NCI-H146 (cell line): ENCODE data around the gene COPB2.
"Not testable (repeated sequence)": the region's sequence is repeated elsewhere in the genome, so short reads cannot be mapped to it uniquely, and the experiment has no call there.

Experiments
- DNase-seq: peaks from one replicate; lab custom pipeline; 2025; lab: John Stamatoyannopoulos, UW

COPB2 gene

DNA sequence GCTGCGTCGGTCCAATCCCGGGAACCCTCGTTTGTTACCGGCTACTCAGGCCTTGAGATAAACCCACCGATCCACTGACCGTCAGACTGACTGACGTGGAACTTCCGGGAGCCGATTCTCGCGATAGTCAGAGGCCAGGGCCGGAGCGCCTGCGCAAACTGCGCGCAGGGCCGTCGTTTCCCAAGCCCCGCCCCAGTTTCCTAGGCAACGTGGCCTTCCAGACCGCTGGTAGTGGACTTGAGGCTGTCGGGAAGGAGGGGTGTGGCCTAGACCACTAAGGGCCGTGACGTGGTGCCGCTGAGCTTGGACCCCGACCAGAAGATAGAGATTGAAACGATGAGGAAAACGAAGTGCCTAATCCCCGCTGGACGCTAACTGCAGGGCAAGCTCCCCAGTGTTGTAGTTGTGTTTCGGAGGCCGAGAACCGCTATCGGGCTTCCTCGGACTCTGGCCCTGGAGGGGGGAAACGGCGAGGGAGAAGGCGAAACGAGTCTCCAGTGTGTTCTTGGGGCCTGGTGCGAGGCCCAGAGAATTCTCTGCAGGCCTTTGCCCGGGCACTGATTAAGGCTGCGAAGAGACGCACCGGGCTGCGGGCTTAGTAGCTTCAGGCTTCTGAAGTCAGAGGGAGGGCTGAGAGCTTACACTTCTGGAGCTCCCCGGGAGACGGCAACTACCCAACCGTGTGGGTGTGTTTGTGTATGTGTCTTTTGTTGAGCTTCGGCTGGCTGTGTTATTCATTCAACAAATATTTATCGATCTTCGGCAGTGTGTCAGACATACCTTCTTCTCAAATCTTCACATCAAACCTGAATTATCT lies at the start of gene COPB2:
COPB2 (minus strand) TSS at position 96 of the 817 bp plus-strand sequence. CDS start 97 bp downstream, outside the sequence.
- peak; percentile 100 for DNase-seq

DNA sequence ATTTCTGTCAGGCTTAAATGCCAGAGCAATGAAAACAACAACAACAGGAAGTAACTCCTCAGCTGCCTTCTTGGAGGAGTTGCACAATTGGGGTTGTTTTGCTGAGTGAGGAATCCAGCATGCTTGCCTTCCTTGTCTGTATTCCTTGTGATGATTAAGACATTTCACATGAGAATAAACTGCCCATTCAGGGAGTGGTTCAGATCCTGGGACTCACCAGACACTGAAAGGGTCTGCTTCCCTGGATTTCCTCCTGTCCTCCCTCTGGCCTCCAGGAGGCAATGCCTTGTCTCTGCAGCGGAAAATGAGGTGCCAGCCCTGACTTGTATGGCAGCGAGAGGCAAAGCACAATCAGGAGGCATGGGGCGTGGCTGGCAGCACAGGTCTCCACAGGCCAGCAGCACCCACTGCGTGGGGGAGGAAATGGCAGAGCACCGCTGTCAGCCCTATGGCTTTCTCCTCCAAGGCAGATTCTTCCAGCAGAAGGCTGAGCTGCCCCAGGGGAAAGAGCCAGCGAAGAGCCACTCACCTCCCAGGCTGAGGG lies 45.4 kb upstream of the COPB2 start:
- DNase-seq = no peak

DNA sequence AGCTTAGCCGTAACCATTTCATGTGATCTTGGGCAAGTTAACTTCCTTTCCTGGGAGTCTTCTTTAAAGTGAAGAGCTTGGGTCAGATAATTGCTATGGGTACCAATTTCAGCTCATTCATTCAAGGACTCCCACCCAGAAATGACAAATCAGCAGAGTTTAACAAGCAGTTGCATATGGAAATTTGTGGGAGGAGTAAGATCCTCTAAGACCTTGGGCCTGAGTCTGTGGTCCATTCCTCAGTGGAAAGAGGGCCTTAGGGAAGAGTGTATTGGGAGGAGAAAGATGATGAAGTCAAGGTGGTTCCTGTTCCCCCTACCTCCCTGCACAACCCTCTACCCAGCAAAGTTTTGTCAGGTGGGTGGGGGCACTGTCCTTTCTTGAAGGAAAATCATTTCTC lies 44.8 kb upstream of the COPB2 start:
- DNase-seq = no peak

DNA sequence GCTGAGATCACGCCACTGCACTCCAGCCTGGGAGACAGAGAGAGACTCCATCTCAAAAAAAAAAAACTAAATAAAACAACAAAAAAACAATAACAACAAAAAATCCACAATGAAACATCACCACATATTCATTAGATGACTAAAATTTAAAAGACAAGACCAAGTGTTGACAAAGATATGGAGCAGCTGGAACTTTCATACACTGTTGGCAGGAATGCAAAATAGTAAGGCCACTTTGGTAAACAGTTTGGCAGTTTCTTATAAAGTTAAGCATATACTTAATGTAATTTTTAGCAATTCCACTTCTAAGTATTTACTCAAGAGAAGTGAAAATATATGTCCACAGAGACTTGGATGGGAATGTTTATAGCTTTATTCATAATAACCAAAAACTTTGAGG lies 43.6 kb upstream of the COPB2 start:
- no peak for DNase-seq

DNA sequence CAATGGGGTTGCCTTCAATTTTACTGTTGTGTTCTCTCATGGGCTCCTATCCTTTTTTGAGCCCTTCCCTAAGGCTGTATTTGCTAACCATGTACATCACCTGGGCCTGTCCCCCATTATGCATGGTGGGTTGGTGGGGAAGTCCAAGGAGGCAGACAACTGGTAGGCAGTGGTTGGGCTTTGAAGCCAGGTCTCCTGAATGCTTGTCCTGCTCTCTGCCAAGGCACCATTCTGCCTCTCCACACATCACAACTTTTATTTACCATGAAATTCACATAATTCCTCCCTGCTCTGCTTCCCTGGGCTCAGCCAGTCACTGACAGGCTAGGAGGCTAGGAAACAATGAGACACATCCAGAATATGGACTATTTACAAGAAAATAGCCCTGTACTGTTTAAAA lies 41.0 kb upstream of the COPB2 start:
- peak; percentile 37 for DNase-seq

DNA sequence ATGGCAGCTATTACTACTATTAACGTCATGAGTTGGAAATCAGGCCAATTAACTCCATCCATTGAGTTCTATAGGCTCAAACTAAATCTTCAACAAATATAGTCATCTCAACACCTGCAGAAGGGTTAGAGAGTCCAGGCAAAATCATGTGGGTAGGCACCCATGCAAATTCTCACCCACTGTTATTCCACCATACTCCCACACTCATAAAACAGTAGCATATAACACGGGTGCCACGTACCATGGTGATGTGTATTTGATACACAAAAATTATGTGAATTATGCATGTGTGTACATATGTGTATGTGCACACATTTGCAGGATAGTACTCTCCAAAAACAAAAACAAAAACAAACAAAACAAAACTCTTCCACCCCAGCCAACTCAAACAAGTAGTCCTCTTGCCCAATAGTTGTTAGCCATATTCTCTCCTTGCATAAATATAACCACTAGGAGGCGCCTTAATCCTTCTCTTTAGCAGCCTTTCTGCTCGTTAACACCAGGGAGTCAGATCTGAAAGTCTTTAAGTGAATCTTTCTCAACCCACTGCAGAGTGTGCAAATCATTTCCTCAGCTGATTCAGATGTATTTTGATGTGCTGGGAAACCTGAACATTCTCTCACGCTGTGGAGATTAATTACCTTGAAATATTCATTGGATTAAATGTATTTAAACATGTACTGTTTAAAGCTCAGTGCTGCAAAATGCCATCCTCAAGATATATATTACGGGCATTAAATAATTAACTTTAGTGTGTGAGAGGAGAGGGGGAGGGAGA lies 38.0 kb upstream of the COPB2 start:
- peak; percentile 90 for DNase-seq

DNA sequence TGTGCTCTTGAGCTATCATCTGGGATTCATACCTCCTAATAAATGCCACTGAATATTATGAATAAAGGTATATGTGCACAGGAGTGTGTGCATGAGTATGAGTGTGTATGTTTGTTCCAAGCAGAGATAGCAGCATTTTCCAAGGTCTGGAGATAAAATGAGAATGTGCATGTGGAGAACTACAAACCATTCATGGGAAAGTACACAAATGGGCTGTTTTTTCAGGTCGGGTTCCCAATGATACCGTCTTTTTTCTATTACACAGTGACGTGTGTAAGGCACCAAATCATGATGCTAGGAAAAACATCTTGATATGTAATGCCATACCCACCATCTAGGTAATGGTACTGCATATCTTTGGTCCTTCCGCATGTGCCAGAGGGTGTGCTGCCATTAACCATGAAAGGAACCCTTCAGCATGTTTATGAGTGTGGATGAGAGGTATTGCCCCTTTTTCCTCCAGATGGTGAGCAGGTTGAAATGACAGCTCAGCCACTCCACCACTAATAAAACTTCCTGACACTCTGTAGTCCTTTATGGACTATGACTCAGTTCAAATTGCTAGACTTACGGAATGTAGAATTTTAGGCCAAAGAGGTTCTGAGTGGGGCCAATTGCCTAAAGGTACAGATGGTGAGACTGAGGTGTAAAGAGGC lies 36.4 kb upstream of the COPB2 start:
- DNase-seq = no peak

DNA sequence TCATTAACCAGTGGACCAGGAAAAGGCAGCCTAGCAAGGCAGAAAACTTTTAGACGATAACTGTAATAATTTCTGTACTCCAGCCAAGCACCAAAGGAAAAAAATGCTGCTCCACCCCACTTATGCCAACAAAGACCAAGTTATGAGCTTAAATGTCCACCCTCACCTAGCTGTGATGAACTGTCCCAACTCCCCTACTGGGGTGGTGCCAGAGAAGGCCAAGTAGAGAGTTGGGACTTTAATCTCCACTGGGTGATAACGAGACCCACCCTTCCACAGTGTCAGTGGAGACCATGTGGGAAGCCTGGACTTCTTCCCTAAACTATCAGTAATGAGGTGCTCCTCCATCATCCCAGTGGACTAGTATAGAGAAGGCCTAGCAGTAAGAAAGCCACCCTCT lies 33.8 kb upstream of the COPB2 start:
- no peak for DNase-seq

DNA sequence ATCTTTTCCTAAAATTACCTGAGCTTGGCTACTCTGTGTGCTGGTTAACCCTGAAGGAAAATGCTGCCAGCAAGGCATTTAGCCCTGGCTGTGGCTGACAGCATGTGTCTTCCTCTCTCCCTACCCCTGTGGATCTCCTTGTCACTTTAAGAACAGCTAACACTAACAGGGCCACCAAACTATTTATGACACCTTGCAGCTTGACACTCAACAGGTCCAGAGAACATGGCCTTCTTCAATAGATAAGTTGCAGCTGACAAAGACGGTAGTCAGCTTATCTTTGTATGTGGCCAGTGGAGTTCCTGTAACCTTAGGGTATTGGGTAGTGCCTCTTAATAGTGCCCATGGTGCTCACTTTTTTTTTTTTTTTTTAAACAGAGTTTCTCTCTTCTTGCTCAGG lies 32.0 kb upstream of the COPB2 start:
- DNase-seq = no peak

DNA sequence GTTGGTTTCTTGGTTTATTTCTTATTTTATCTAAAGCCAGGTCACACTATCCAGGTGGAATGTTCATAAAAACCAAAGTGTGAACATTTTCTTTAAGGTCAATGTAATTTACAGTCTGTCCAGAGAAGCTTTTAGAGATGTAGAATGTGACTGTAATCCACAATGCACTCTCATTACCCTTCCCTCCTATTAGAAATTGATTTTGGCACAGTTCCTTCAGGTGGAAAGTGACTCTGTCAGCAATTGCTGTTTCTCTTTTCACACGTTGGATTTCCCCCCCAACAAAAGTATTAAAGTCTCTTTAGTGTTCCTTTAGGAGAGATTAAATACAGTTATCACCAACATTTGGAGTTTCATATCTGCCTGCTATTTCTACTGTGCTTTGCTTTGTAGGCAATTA lies 31.6 kb upstream of the COPB2 start:
- DNase-seq = no peak

DNA sequence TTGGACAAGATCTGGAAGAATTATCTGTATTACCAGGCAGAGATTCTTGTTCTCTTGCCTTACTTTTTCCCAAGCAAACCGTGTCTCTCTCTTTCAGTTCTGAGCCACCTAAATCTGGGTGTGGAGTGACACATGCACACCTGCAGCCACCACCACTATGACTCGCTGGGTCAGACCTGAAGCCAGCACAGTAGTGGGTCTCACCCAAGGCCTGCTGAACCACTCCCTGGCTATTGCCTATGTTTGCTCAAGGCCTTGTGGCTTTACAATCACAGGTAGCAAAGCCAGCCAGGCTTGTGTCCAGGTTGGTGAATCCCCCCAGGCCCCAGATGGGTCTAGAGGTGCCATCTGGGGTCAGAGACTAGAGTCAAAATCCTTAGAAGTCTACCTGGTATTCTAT lies 28.7 kb upstream of the COPB2 start:
- no peak for DNase-seq

DNA sequence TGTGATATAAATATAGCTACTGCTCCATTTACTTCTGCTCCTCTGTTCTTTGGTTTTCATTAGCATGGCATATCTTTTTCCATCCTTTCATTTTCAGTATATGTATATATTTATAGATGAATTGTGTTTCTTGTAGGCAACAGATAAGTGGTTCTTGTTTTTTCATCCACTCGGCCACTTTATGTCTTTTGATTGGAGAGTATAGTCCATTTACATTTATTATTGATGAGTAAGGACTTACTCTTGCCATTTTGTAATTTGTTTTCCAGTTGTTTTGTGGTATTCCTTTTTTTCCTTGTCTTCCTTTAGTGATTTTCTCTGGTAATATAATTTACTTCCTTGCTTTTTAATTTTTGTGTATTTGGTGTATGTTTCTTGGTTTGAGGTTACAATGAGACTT lies 26.8 kb upstream of the COPB2 start:
- no peak for DNase-seq

DNA sequence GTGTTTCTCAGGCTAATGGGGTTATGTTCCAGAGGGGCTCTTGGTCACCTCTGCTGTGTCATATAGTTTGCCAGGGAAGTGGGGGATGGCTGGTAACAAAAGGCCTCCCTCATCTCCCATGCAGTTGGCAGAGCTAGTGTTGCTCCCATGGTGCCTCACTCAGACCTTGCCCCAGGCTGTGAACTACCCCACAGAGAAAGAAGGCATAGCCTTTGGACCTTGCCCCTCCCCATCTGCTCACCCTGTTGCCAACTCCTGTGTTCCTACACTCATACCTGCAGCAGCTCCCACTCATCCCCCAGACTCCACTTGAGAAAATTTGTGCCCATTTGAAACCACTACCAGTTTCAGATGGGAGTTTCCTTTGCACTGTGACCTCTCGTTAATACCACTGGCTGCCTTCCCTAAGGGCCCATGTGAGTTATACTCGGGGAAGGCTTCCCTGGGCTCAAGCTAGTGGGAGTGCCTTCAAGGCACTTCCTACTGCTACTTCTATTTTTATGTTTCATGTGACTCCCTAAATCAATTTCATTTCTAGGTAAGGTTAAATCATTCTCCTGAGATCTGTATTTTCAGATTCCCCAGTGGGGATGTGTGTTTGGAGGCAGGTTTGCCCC lies 25.3 kb upstream of the COPB2 start:
- DNase-seq = no peak

DNA sequence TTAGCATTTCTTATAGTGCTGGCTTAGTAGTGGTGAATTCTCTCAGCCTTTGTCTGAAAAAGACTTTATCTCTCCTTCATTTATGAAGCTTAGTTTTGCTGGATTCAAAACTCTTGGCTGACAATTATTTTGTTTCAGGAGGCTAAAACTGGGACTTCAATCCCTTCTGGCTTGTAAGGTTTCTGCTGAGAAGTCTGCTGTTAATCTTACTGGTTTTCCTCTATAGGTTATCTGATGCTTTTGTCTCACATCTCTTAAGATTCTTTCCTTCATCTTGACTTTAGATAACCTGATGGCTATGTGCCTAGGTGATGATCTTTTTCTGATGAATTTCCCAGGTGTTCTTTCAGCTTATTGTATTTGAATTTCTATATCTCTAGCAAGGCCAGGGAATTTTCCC lies 23.4 kb upstream of the COPB2 start:
- DNase-seq = not testable (repeated sequence)

DNA sequence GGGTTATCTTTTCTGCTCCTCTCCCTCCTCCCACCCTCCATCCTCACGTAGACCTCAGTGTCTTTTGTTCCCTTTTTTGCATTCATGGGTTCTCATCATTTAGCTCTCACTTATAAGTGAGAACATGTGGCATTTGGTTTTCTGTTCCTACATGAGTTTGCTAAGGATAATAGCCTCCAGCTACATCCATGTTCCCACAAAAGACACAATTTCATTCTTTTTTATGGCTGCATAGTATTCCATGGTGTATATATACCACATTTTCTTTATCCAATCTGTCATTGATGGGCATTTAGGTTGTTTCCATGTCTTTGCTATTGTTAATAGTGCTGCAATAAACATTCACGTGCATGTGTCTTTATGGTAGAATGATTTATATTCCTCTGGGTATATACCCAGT lies 11.7 kb upstream of the COPB2 start:
- not testable (repeated sequence) for DNase-seq

DNA sequence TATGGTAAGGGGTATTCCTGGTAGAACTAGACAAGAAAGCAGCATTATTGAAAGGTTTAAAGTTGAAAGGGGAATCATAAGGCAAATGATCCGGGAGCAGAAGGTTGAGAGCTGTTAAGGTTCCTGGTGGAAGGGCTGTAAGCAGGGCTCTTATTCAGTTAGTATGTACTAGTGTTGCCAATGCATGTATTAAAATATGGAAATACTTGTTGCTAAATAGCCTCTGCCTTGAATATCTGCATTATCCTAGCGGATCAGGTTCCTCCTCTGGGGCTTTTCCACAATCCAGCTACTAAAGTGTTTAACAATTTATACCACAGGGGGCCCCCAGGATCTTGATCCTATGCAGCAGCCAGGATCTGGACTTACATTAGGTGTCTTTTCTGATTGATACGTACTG lies 7.3 kb upstream of the COPB2 start:
- DNase-seq = no peak

DNA sequence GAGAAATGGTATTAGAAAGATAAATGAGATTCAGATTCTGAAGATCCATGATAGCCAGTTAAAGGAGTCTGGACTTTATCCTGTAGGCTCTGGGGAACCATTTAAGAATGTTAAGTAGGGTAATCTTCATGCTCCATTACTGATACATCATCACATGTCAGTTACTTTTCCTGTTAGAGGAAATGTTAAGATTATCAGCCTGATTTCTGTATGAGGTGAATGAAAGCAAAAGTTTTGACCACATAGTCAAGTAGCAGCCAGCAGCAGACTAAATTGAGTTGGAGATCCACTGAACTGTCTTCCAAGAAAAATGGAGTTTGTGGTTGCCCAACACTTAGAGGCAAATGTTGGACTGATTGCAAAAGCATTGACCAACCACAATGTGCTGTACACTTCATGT lies 4.7 kb upstream of the COPB2 start:
- DNase-seq = no peak

DNA sequence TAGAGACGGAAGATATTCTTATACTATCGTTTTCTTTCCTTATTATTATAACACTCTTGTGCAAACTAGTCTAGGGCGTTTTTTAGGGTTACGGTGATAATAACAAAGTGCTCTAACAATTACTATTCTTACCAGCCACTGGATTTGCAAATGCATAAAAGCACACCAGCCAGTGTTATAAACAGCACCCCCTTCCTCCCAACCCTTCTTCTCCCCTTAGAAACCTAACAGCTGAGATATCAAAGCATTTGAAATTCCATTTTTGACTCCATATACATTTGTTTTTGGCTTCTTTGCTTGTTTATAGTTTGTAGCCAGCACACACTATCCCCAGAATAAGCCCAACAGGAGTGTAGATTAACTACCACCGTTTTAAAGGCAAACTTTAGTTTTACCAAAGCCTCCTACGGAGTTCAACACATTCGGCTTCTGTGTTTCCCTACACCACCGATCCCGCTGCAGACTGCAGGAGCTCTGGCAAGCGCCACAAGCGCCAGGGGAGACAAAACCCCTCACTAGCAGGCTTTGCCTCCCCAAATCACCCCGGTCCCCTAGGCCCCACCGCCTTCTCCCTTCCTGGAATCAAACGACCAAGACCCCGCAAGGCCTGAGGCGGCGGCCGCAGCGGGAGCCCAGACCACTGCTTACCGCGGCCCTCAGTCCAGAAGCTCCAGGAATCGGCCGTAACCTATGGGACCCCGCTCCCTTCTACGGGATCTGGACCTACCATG lies 461 bp downstream of the COPB2 start:
- no peak for DNase-seq

DNA sequence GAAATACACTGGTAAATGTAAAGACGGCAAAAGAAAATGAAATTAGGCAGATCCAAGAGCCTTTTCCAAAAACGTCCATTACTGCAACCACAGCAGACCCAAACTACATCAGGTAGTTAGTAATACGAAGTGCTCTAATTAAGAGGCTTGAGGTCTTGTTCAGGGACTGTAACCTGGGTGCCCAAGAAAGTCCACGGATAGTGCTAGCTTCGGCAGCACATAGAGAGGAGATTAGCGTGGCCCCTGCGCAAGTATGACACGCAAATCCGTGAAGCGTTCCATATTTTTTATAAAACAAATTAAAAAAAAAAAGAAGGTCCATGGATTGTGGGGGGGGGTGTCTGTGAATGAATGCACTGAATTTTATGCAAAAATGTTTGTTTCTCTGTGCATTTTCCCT lies 1.4 kb downstream of the COPB2 start:
- DNase-seq = no peak

DNA sequence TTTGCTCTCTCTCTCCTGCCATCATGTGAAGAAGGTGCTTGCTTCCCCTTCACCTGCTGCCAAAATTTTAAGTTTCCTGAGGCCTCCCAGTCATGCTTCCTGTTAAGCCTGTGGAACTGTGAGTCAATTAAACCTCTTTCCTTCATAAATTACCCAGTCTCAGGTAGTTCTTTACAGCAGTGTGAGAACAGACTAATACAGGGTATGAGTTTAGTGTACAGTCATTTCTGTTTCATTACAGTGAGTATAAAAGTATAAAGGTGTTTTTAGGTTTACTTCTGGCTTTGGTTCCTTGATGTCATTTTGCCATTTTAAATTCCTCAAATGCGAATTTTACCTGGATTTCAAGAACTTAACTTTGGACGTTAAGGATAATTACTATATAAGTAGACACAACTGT lies 7.2 kb downstream of the COPB2 start:
- DNase-seq = not testable (repeated sequence)

DNA sequence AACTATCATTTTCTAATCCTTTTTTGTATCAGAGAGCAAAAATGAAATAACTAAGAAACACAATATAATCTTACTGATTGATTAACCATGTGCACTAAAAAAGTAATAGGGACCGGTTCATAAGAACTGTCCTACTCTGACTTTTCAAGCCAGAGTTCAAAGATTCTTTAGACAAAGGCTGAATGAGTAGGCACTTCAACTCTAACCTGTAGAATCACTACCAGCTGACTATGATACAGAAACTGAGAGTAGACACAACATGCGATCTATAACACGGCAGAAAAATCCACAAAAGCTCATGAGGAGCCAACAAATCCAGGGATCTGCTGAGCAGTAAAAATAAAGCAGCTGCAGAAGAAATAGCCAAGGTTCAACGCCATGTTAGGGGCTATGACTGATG lies 8.9 kb downstream of the COPB2 start:
- DNase-seq = no peak
